GM23338 (cell line): ENCODE data around the gene GCK. TPM values are rescaled to one million over a fixed set of nuclear protein-coding genes. Genes with fewer than 3 reads are reported as not detected.

ENCODE experiments used
- ATAC-seq: fragments of 200-7000 bp; cut with Tn5 transposase; 3 replicates; pipeline ENCODE4 v1.9.1; 2020
- DNase-seq: peaks from one replicate; pipeline ENCODE4 v3.0.0-alpha.2; 2015; ENCODE audit warnings: low spot score
- H2AFZ ChIP-seq: fragments of 200-600 bp; sonication (generic); 2 replicates; pipeline ENCODE4 v1.8.0; 2016; ENCODE audit warnings: antibody characterized with exemption, mild to moderate bottlenecking, moderate library complexity
- H3F3A ChIP-seq: fragments of 200-600 bp; sonication (generic); replicated peaks from 2 replicates; pipeline ENCODE4 v1.8.0; 2017; ENCODE audit warnings: antibody characterized with exemption, mixed run types, low read depth
- H3K27ac ChIP-seq: fragments of 200-600 bp; sonication (generic); 2 replicates; pipeline ENCODE4 v1.6.1; 2016; ENCODE audit warnings: low read depth
- H3K27me3 ChIP-seq: fragments of 200-600 bp; sonication (generic); 2 replicates; pipeline ENCODE4 v1.8.0; 2016; ENCODE audit warnings: mild to moderate bottlenecking, mixed run types, moderate library complexity; ENCODE audit not compliant: insufficient read depth
- H3K36me3 ChIP-seq: fragments of 200-600 bp; sonication (generic); 2 replicates; pipeline ENCODE4 v1.8.0; 2016; ENCODE audit warnings: mild to moderate bottlenecking; ENCODE audit not compliant: insufficient read depth
- H3K4me1 ChIP-seq: fragments of 200-600 bp; sonication (generic); 2 replicates; pipeline ENCODE4 v1.8.0; 2016; ENCODE audit warnings: mild to moderate bottlenecking, moderate library complexity; ENCODE audit not compliant: insufficient read depth
- H3K4me2 ChIP-seq: fragments of 200-600 bp; sonication (generic); 2 replicates; pipeline ENCODE4 v1.7.1; 2017; ENCODE audit warnings: mixed run types
- H3K4me3 ChIP-seq: fragments of 200-600 bp; sonication (generic); 2 replicates; pipeline ENCODE4 v1.6.1; 2016; ENCODE audit warnings: mixed run types
- H3K79me2 ChIP-seq: fragments of 200-600 bp; sonication (generic); replicated peaks from 2 replicates; pipeline ENCODE4 v1.8.0; 2017; ENCODE audit warnings: mild to moderate bottlenecking; ENCODE audit not compliant: insufficient read depth
- H3K9me2 ChIP-seq: fragments of 200-600 bp; sonication (generic); 2 replicates; pipeline ENCODE4 v1.8.0; 2017; ENCODE audit not compliant: insufficient read depth
- H4K20me1 ChIP-seq: fragments of 200-600 bp; sonication (generic); replicated peaks from 2 replicates; pipeline ENCODE4 v1.8.0; 2017; ENCODE audit warnings: mild to moderate bottlenecking; ENCODE audit not compliant: insufficient read depth
- H3K27ac Mint-ChIP-seq: 2 replicates; pipeline ENCODE4 v1.8.0; 2020; ENCODE audit warnings: inconsistent platforms, mild to moderate bottlenecking, moderate library complexity, mixed read lengths
- H3K27me3 Mint-ChIP-seq: 3 replicates; pipeline ENCODE4 v1.8.0; 2022; ENCODE audit warnings: low read depth, mild to moderate bottlenecking, moderate library complexity, mixed read lengths, inconsistent platforms; ENCODE audit not compliant: insufficient read depth, poor library complexity
- H3K36me3 Mint-ChIP-seq: 3 replicates; pipeline ENCODE4 v1.8.0; 2021; ENCODE audit warnings: low read depth, mild to moderate bottlenecking, inconsistent platforms, moderate library complexity, mixed read lengths
- H3K4me1 Mint-ChIP-seq: 3 replicates; pipeline ENCODE4 v1.8.0; 2020; ENCODE audit warnings: mild to moderate bottlenecking, inconsistent platforms, mixed read lengths
- H3K4me3 Mint-ChIP-seq: 3 replicates; pipeline ENCODE4 v1.8.0; 2021; ENCODE audit warnings: moderate library complexity, mild to moderate bottlenecking, inconsistent platforms, mixed read lengths
- H3K9me3 Mint-ChIP-seq: 3 replicates; pipeline ENCODE4 v1.8.0; 2020; ENCODE audit warnings: moderate library complexity, mild to moderate bottlenecking, inconsistent platforms, mixed read lengths
- CREB1 ChIP-seq: fragments of 250-450 bp; sonication (Bioruptor Pico); IDR thresholded peaks from 2 replicates; pipeline ENCODE4 v1.5.0; 2020; ENCODE audit warnings: low read depth, mild to moderate bottlenecking, moderate library complexity
- ETS1 ChIP-seq: IDR thresholded peaks from 2 replicates; pipeline ENCODE4 v1.6.1; 2016; ENCODE audit warnings: antibody characterized with exemption
- EZH2 ChIP-seq: fragments of 200-600 bp; sonication (generic); IDR thresholded peaks from one replicate; pipeline ENCODE4 v1.8.0; 2017; ENCODE audit warnings: antibody characterized with exemption, mild to moderate bottlenecking, low read depth; ENCODE audit not compliant: unreplicated experiment
- EZH2phosphoT487 ChIP-seq: fragments of 200-600 bp; sonication (generic); IDR thresholded peaks from one replicate; pipeline ENCODE4 v1.8.1; 2018; ENCODE audit warnings: antibody characterized with exemption; ENCODE audit not compliant: unreplicated experiment
- JUNB ChIP-seq: IDR thresholded peaks from one replicate; pipeline ENCODE4 v1.6.1; 2016; ENCODE audit warnings: antibody characterized with exemption; ENCODE audit not compliant: unreplicated experiment
- NANOG ChIP-seq: IDR thresholded peaks from 2 replicates; pipeline ENCODE4 v1.6.1; 2016; ENCODE audit warnings: antibody characterized with exemption, borderline replicate concordance
- POLR2AphosphoS5 ChIP-seq: IDR thresholded peaks from 2 replicates; pipeline ENCODE4 v1.6.1; 2016; ENCODE audit warnings: antibody characterized with exemption, low read depth
- STAT1 ChIP-seq: IDR thresholded peaks from one replicate; pipeline ENCODE4 v1.6.1; 2016; ENCODE audit warnings: antibody characterized with exemption; ENCODE audit not compliant: unreplicated experiment
- ZNF114 ChIP-seq: fragments of 250-450 bp; sonication (Bioruptor Pico); IDR thresholded peaks from 2 replicates; pipeline ENCODE4 v1.5.0; 2020; ENCODE audit warnings: mild to moderate bottlenecking, moderate library complexity
- ZNF331 ChIP-seq: fragments of 250-450 bp; sonication (Bioruptor Pico); IDR thresholded peaks from 2 replicates; pipeline ENCODE4 v1.5.0; 2020; ENCODE audit warnings: low read depth, mild to moderate bottlenecking, moderate library complexity
- polyA plus RNA-seq: library from polyadenylated mRNA; unstranded; fragments of >200 nt; fragmentation: Nextera tagmentation; extraction: Ambion mirVana; gene quantifications from 2 replicates; pipeline ENCODE4 v1.2.1, GENCODE V29; 2016
- total RNA-seq: library from RNA; depleted of rRNA; stranded (reverse); fragments of >200 nt; shearing (Covaris generic); gene quantifications from 2 replicates; pipeline ENCODE4 v1.2.3, GENCODE V29; 2014
- TF ChIP-seq, protein P1 (sequence below): IDR thresholded peaks from one replicate; pipeline ENCODE4 v1.6.1; 2018; ENCODE audit warnings: antibody characterized with exemption; ENCODE audit not compliant: unreplicated experiment
- TF ChIP-seq, protein P2 (sequence below): fragments of 250-450 bp; sonication (Bioruptor Pico); IDR thresholded peaks from 2 replicates; pipeline ENCODE4 v1.5.0; 2020; ENCODE audit warnings: mild to moderate bottlenecking, moderate library complexity
- TF ChIP-seq, protein P3 (sequence below), 2 experiments: fragments of 200-600 bp in 1 of 2; sonication (generic) in 1 of 2; conservative IDR thresholded peaks; 2 replicates each; pipeline versions ENCODE4 v1.5.1 to v1.6.1; 2016 to 2017; ENCODE audit warnings: antibody characterized with exemption in 2 of 2, low read depth in 2 of 2, mild to moderate bottlenecking in 2 of 2, moderate library complexity in 1 of 2

GCK gene
- total and polyA plus RNA-seq, 2 experiments from 2014 or later = 6.1 to 7.3 TPM

- Histone ChIP-seq H4K20me1 (no peaks in the 10 kb centered on the region), H3K4me3 (no peak overlapping the region), H3K4me2 (no peak overlapping the region), H3K4me1 (no peaks in the 10 kb centered on the region), H3K36me3 (no peaks in the 10 kb centered on the region), H3K9me2 (no peaks in the 10 kb centered on the region), H3K27me3 (peaks cover 10% of the 10 kb centered on the region), H3K27ac (no peak overlapping the region), H3F3A (no peaks in the 10 kb centered on the region), H2AFZ (no peak overlapping the region), H3K79me2 (no peaks in the 10 kb centered on the region)
- Mint-ChIP-seq H3K9me3 (no peaks in the 10 kb centered on the region), H3K4me1 (no peaks in the 10 kb centered on the region), H3K36me3 (no peaks in the 10 kb centered on the region), H3K27me3 (peaks cover 22% of the 10 kb centered on the region), H3K27ac (no peak overlapping the region), H3K4me3 (no peak overlapping the region)
- no peak for DNase-seq
- ATAC-seq = no peak
- no peak for TF ChIP-seq EZH2
- TF ChIP-seq, protein P1, sequence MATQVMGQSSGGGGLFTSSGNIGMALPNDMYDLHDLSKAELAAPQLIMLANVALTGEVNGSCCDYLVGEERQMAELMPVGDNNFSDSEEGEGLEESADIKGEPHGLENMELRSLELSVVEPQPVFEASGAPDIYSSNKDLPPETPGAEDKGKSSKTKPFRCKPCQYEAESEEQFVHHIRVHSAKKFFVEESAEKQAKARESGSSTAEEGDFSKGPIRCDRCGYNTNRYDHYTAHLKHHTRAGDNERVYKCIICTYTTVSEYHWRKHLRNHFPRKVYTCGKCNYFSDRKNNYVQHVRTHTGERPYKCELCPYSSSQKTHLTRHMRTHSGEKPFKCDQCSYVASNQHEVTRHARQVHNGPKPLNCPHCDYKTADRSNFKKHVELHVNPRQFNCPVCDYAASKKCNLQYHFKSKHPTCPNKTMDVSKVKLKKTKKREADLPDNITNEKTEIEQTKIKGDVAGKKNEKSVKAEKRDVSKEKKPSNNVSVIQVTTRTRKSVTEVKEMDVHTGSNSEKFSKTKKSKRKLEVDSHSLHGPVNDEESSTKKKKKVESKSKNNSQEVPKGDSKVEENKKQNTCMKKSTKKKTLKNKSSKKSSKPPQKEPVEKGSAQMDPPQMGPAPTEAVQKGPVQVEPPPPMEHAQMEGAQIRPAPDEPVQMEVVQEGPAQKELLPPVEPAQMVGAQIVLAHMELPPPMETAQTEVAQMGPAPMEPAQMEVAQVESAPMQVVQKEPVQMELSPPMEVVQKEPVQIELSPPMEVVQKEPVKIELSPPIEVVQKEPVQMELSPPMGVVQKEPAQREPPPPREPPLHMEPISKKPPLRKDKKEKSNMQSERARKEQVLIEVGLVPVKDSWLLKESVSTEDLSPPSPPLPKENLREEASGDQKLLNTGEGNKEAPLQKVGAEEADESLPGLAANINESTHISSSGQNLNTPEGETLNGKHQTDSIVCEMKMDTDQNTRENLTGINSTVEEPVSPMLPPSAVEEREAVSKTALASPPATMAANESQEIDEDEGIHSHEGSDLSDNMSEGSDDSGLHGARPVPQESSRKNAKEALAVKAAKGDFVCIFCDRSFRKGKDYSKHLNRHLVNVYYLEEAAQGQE = no peak
- TF ChIP-seq, protein P2, sequence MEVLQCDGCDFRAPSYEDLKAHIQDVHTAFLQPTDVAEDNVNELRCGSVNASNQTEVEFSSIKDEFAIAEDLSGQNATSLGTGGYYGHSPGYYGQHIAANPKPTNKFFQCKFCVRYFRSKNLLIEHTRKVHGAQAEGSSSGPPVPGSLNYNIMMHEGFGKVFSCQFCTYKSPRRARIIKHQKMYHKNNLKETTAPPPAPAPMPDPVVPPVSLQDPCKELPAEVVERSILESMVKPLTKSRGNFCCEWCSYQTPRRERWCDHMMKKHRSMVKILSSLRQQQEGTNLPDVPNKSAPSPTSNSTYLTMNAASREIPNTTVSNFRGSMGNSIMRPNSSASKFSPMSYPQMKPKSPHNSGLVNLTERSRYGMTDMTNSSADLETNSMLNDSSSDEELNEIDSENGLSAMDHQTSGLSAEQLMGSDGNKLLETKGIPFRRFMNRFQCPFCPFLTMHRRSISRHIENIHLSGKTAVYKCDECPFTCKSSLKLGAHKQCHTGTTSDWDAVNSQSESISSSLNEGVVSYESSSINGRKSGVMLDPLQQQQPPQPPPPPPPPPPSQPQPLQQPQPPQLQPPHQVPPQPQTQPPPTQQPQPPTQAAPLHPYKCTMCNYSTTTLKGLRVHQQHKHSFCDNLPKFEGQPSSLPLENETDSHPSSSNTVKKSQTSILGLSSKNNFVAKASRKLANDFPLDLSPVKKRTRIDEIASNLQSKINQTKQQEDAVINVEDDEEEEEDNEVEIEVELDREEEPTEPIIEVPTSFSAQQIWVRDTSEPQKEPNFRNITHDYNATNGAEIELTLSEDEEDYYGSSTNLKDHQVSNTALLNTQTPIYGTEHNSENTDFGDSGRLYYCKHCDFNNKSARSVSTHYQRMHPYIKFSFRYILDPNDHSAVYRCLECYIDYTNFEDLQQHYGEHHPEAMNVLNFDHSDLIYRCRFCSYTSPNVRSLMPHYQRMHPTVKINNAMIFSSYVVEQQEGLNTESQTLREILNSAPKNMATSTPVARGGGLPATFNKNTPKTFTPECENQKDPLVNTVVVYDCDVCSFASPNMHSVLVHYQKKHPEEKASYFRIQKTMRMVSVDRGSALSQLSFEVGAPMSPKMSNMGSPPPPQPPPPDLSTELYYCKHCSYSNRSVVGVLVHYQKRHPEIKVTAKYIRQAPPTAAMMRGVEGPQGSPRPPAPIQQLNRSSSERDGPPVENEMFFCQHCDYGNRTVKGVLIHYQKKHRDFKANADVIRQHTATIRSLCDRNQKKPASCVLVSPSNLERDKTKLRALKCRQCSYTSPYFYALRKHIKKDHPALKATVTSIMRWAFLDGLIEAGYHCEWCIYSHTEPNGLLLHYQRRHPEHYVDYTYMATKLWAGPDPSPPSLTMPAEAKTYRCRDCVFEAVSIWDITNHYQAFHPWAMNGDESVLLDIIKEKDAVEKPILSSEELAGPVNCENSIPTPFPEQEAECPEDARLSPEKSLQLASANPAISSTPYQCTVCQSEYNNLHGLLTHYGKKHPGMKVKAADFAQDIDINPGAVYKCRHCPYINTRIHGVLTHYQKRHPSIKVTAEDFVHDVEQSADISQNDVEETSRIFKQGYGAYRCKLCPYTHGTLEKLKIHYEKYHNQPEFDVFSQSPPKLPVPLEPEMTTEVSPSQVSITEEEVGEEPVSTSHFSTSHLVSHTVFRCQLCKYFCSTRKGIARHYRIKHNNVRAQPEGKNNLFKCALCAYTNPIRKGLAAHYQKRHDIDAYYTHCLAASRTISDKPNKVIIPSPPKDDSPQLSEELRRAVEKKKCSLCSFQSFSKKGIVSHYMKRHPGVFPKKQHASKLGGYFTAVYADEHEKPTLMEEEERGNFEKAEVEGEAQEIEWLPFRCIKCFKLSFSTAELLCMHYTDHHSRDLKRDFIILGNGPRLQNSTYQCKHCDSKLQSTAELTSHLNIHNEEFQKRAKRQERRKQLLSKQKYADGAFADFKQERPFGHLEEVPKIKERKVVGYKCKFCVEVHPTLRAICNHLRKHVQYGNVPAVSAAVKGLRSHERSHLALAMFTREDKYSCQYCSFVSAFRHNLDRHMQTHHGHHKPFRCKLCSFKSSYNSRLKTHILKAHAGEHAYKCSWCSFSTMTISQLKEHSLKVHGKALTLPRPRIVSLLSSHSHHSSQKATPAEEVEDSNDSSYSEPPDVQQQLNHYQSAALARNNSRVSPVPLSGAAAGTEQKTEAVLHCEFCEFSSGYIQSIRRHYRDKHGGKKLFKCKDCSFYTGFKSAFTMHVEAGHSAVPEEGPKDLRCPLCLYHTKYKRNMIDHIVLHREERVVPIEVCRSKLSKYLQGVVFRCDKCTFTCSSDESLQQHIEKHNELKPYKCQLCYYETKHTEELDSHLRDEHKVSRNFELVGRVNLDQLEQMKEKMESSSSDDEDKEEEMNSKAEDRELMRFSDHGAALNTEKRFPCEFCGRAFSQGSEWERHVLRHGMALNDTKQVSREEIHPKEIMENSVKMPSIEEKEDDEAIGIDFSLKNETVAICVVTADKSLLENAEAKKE (CRISPR knock-in tag) = no peak
- TF ChIP-seq POLR2AphosphoS5 = no peak
- no peak for TF ChIP-seq JUNB
- no peak for TF ChIP-seq ETS1
- TF ChIP-seq, protein P3, sequence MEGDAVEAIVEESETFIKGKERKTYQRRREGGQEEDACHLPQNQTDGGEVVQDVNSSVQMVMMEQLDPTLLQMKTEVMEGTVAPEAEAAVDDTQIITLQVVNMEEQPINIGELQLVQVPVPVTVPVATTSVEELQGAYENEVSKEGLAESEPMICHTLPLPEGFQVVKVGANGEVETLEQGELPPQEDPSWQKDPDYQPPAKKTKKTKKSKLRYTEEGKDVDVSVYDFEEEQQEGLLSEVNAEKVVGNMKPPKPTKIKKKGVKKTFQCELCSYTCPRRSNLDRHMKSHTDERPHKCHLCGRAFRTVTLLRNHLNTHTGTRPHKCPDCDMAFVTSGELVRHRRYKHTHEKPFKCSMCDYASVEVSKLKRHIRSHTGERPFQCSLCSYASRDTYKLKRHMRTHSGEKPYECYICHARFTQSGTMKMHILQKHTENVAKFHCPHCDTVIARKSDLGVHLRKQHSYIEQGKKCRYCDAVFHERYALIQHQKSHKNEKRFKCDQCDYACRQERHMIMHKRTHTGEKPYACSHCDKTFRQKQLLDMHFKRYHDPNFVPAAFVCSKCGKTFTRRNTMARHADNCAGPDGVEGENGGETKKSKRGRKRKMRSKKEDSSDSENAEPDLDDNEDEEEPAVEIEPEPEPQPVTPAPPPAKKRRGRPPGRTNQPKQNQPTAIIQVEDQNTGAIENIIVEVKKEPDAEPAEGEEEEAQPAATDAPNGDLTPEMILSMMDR (conservative IDR thresholded peaks at IDR 0.05; ENCODE audit: low read depth in 2 of 2) = no peak
- TF ChIP-seq ZNF114 (CRISPR knock-in tag) = no peak
- no peak for TF ChIP-seq CREB1 (CRISPR knock-in tag)
- no peak for TF ChIP-seq STAT1
- TF ChIP-seq EZH2phosphoT487 = no peak
- TF ChIP-seq NANOG = no peak
- no peak for TF ChIP-seq ZNF331 (CRISPR knock-in tag)
These were observed 49.8 kb downstream of the GCK start for GRCh38 chr7:44139311-44140010.
